ENCODE results near the gene PTGIS. TPM values are rescaled to one million over a fixed set of nuclear protein-coding genes. Genes with fewer than 3 reads are reported as not detected.

PTGIS gene
- total RNA-seq, 1 donor from 2014 or later = 42.1 TPM

GRCh38 chr20:49519212-49519712, 48.7 kb downstream of the PTGIS start:
- Histone ChIP-seq H3K27me3 (no peaks in the 10 kb centered on the region), H3K27ac (no peak overlapping the region), H3K4me1 (no peaks in the 10 kb centered on the region), H3K4me3 (no peak overlapping the region), H3K36me3 (no peaks in the 10 kb centered on the region), H3K9me3 (no peaks in the 10 kb centered on the region)
- TF ChIP-seq CTCF (IDR thresholded peaks at IDR 0.05) = no peak
- intact Hi-C loops (cut with DNase I) = no loop called here
- DNase-seq = no peak
- no peak for ATAC-seq

- ATAC-seq (no peak), DNase-seq (no peak)
- TF ChIP-seq CTCF (IDR thresholded peaks at IDR 0.05) = no peak
- Histone ChIP-seq H3K4me3 (no peak overlapping the region), H3K27me3 (no peaks in the 10 kb centered on the region), H3K36me3 (no peaks in the 10 kb centered on the region), H3K27ac (no peak overlapping the region), H3K4me1 (no peaks in the 10 kb centered on the region), H3K9me3 (no peaks in the 10 kb centered on the region)
- intact Hi-C loops (cut with DNase I) = no loop called here
These were observed 49.4 kb downstream of the PTGIS start for GRCh38 chr20:49518576-49518975.

GRCh38 chr20:49517805-49518100, 50.2 kb downstream of the PTGIS start:
- no peaks in the 10 kb centered on the region for H3K9me3 ChIP-seq
- no peak for DNase-seq
- intact Hi-C loops (cut with DNase I) = no loop called here

GRCh38 chr20:49516916-49517804, 50.8 kb downstream of the PTGIS start:
- no peaks in the 10 kb centered on the region for H3K9me3 ChIP-seq
- no peak overlapping the region for H3K27ac ChIP-seq
- H3K4me3 ChIP-seq = no peak overlapping the region
- no peak for DNase-seq
- H3K27me3 ChIP-seq = no peaks in the 10 kb centered on the region
- no peak for TF ChIP-seq CTCF (IDR thresholded peaks at IDR 0.05)
- H3K36me3 ChIP-seq = no peaks in the 10 kb centered on the region
- intact Hi-C loops (cut with DNase I) = no loop called here
- H3K4me1 ChIP-seq = no peaks in the 10 kb centered on the region
- ATAC-seq = no peak

More at GRCh38 chr20:49517805-49518100, 50.2 kb downstream of the PTGIS start:
- H3K27ac ChIP-seq = no peak overlapping the region
- no peak for ATAC-seq
- no peaks in the 10 kb centered on the region for H3K27me3 ChIP-seq
- no peak overlapping the region for H3K4me3 ChIP-seq
- H3K36me3 ChIP-seq = no peaks in the 10 kb centered on the region
- TF ChIP-seq CTCF (IDR thresholded peaks at IDR 0.05) = no peak
- no peaks in the 10 kb centered on the region for H3K4me1 ChIP-seq

- DNase-seq = no peak
- no peaks in the 10 kb centered on the region for H3K4me1 ChIP-seq
- no peak for ATAC-seq
- TF ChIP-seq CTCF (IDR thresholded peaks at IDR 0.05) = no peak
- H3K9me3 ChIP-seq = no peaks in the 10 kb centered on the region
- no peak overlapping the region for H3K27ac ChIP-seq
- no peaks in the 10 kb centered on the region for H3K27me3 ChIP-seq
- intact Hi-C loops (cut with DNase I) = no loop called here
- no peak overlapping the region for H3K4me3 ChIP-seq
- no peaks in the 10 kb centered on the region for H3K36me3 ChIP-seq
These were observed 52.4 kb downstream of the PTGIS start for GRCh38 chr20:49515586-49515985.

Data from upper lobe of right lung (tissue), 1 donor.